ELR (cell line): Measurements from ENCODE around the gene HMG20B.
A peak's percentile ranks its signal among the peaks of the same experiment; 100 is the strongest.

Experiments
- DNase-seq: peaks from one replicate; pipeline ENCODE4 v3.0.0-alpha.2; 2015; ENCODE audit warnings: low read depth

HMG20B gene

DNA sequence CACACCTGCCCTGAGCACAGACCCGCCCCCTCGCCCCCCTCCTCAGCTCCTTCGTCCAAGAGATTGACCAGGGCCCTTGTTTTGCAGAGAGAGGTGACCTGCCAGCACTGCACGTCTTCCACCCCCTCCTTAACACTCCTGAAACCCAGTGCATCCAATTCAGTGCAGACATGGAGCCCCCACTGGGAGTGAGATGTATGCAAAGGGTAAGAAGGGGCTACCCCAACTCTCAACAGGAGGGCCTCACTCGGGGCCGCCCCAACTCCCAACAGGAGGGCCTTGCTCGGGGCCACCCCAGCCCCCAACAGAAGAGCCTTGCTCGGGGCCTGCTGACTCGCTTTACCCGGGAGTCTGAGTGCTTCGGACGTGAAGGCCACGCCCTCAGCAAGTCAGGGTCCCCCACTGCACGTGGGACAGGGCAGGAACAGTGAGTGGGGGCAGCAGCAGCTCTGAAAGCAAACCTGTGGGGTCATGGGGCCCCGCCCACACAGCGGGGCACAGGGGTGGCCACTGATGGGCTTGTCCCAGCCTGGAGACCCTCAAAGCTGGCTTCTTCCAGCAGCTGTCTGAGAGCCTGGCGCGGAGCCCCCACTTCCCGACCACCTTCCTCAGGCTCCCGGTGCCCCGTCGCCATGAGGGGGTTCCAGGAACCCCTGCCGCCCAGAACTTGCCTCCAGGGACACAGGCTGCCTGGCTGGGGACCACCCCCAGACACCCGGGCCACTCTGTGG is 48.2 kb downstream of the HMG20B start:
- DNase-seq: no peak

DNA sequence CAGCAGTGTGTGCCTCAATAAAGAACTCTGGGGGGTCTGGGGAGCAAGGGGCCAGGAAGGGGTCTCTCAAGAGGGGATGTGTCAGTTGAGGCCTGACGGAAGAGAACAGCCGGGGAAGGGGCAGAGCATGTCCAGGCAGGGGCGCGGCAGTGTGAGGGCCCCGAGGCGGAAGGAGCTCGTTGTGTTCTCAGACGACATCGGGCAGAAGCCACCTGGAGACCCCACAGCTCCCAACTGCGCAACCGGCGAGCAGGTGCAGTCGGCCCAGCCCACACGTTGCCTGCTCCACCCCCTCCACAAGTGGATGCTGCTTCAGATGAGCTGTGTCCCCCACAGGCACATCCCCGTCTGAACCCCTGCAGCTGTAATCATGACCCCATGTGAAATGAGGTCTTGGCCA is 48.9 kb downstream of the HMG20B start:
- no peak for DNase-seq

DNA sequence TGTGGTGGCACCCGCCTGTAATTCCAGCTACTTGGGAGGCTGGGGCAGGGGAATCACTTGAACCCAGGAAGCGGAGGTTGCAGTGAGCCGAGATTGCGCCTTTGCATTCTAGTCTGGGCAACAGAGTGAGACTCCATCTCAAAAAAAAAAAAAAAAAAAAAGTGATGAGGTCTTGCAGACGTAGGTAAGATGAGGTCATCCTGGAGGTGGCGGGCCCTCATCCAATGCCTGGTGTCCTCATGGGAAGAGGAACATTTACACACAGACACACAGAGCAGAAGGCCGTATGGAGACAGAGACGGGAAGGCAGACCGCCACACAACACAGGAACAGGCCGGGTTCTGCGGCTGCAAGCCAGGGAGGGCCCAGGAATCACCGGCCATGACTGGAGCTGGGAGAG is 49.5 kb downstream of the HMG20B start:
- no peak for DNase-seq

DNA sequence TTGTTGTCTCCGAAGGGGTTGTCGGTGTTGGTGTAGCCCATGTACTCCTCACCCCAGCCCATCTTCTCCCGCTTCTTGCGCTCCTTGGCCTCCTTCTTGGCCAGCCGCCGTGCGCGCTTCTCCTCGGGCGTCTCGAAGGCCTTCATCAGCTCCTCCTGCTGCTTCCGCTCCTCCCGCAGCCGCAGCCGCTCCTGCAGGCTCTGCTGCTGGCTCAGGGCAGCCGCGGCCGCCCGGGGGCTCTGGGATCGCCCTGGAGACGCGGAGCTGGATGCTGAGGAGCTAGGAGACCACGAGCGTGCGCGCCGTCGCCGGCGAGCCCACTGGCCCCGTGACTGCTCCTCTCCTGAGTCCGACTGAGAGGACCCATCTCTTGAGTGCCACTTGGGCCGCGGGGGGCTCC is 51.0 kb downstream of the HMG20B start:
- DNase-seq: no peak

DNA sequence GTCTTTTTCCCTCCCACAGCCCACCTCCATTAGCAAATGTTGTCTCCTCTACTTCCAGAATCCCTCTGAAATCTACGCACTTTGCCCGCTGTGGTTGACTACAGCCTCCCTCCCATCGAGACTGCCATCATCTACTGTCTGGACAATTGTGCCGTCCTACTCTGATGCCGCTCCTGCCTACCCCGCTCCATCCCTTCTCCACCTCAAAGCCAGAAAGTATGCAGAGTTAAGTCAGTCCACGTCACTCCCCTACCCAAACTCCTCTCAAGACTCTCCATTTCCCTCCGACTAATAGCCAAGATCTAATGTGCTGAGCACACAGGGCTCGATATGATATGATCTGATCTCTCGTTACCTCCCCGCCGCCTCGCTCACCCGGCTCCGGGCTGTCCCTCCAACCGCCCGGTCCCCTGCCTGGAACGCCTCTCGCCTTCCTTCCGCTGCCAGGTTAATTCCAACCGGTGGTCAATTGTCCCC is 53.3 kb downstream of the HMG20B start:
- peak; percentile 39 for DNase-seq

DNA sequence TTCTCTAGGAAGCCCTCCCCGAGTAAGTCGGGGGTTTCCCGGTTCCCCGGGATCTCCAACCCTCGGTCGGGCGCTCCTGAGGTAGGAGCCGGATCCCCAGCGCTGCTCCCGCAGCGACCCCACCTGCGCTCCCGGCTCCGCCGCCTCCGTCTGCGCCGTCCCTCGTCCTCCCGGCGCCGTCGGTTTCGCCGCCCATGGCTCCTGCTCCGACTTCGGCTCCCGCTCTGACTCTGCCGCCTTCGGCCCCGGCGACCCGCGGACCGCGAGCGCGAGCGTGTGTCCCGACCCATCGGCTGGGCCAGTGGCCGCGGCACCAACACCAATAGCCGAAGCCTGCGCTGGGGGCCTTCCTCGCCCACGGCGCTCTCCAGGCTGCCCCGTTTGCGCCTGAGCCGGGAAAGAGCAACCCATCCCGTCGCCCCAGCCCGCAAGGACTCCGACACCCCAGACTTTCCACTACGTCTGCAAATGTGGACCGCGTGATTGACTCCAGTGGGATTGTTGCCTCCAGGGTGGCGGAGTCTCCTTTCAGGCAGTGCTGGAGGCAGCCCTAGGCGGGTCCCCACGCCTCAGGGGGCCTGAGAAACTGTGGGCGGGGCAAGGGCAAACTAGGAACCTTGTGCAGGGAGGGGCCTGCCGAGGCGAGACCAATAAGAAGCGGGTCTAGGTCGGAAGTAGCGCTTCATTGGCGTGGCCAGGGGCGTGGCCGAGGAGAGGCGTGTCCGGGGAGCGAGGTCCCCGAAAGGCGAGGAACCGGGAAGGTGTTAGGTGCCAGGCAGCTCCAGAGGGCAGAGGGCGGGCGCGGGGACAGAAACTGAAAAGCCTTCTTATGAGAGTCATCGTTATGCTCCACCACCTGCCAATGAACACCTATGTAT is 54.0 kb downstream of the HMG20B start, which contains the start of gene CACTIN:
TSS of gene CACTIN (minus strand) at position 318 of the 878 bp plus-strand sequence. CDS start at position 290, 28 bp downstream.
- peak; percentile 100 for DNase-seq

DNA sequence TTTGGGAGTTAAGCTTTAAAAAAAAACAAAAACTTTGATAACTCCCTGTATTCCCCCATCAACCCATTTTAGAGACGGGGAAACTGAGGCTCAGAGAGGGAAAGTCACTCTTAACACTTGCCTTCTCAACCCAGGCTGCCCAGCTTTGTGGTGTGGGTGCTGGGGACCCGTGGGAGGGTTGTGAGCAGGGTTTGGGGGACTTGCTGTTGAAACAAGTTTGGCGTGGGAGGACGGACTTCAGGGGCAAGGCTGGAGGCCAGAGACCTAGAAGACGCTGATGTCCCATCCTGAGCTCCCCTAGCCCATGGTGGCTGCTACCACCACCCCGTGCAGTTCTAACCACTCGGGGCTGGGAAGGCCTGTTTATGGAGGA is 54.6 kb downstream of the HMG20B start:
- DNase-seq: no peak
